ENCODE results near the gene TLR9.
"Not testable (repeated sequence)": the region's sequence is repeated elsewhere in the genome, so short reads cannot be mapped to it uniquely, and the experiment has no call there.

The TLR9 gene

GRCh38 chr3:52194485-52195290 lies 30.8 kb downstream of the TLR9 start:
- no peak for DNase-seq

DNA sequence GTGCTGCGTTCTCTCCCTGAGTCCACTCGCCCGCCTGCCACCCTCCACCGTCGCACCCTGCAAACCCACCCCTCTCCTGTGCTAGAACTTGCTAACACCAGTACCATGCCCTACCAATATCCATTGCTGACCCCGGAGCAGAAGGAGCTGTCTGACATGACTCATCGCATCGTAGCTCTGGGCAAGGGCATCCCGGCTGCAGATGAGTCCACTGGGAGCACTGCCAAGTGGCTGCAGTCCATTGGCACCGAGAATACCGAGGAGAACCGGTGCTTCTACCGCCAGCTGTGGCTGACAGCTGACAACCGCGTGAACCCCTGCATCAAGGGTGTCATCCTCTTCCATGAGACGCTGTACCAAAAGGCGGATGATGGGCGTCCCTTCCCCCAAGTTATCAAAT lies 32.4 kb downstream of the TLR9 start:
- DNase-seq = no peak

- DNase-seq = no peak
Observed at GRCh38 chr3:52191663-52192062, 33.8 kb downstream of the TLR9 start.

GRCh38 chr3:52190294-52191074 lies 35.0 kb downstream of the TLR9 start:
- DNase-seq = no peak

- DNase-seq = no peak
Observed at GRCh38 chr3:52188556-52188955, 36.9 kb downstream of the TLR9 start.

- DNase-seq = no peak
Observed at GRCh38 chr3:52186729-52187128, 38.7 kb downstream of the TLR9 start.

DNA sequence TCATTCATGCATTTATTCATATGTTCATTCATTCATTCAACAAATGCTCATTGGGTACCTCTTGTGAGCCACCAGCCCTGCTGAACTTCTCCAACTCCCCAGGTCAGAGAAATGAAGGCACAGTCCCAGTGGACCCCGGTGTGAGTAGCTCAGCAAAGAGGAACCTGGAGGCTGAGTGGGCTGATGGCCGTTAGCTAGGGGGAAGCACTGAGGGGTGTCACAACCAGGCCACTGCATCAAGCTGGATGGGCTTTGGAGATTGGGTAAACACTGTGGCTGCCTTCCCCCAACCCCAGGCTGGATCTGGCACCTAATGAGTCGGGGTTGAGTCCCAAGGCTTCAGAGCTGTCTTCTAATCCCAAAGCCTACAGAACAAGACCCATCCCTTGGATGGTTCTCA lies 39.6 kb downstream of the TLR9 start:
- DNase-seq = no peak

DNA sequence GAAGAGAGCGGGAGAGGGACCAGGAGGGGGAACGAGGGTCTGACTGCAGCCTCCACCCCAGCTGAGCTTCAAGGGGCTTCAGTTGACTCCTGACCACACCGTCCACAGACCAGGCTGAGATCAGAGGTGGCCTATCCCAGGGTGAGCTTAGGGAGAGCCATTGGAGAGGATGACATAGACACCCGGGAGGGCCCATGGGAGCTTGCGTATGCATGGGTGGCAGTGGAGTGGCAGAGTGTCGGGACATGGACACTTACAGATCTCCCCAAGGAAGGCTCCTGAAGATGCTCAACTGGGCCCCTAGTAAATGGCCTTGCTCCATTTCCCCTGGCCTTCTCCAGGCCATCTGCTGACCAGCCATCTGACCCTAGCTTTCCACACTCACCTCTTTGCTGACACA lies 40.1 kb downstream of the TLR9 start:
- no peak for DNase-seq

- DNase-seq = no peak
Observed at GRCh38 chr3:52184690-52185089, 40.8 kb downstream of the TLR9 start.

DNA sequence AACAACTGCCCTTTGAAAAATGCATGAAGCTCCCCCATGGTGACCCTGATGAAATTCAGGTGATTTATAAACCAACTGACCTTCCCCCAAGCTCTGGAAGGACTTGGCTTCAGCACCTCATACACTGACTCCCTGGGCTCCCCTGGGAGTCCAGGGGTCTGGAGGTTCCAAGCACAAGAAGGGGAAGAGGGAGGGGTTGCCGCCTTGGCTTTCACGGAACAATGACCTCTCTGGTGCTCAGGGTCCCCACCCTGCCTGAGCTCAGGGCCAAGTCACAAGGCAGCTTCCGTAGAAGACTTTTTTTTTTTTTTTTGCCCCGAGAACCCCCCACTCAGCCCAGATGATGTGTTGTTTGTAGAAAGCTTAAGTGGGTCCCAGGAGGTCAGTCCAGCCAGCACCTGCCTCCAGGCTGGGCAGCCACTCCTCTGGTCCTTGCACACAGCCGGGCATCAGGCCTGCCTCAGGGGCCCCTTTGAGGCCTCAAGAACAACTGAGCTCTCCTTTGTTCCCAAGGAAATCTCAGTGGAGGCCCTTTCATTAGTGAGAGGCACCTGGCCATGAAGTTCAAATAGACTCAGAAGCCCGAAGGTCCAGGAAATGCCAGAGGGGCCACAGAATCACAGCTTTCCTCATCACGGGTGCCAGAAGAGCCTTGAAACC lies 41.5 kb downstream of the TLR9 start:
- no peak for DNase-seq

GRCh38 chr3:52182691-52183090 lies 42.8 kb downstream of the TLR9 start:
- DNase-seq = no peak

- no peak for DNase-seq
Observed at GRCh38 chr3:52182196-52182595, 43.2 kb downstream of the TLR9 start.

DNA sequence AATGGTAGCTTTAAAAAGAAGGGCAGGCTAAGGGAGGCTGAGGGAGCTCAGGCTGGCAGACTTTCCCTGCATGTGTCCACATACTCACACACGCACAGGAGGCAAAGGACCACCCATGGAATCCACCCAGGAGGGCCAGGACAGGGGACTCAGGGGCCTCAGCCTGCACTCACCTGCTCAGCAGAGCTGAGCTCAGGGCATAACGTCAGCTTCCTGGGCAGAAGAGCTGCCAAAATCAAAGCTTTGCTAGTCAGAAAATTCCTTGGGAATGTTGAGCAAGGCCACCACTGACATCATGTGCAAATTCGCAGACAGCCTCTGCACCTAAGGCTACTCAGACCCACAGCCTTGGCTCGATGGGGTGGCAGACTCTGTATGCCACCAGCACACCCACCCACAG lies 43.9 kb downstream of the TLR9 start:
- no peak for DNase-seq

- no peak for DNase-seq
Observed at GRCh38 chr3:52178537-52178936, 46.9 kb downstream of the TLR9 start.

DNA sequence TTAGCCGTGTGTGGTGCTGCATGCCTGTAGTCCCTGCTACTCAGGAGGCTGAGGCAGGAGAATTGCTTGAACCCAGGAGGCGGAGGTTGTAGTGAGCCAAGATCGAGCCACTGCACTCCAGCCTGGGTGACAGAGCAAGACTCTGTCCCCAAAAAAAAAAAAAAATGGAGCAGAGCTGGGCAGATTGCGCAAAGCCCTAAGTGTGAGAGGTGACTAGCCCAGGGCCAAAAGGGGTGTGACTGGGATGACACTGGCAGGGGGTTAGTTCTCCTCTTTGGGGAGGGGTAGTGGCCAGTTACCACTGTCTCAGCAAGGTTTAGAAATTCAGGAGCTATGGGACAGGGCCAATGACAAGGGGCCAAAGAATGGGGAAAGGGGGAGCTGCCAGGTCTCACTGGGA lies 47.3 kb downstream of the TLR9 start:
- DNase-seq = not testable (repeated sequence)

- DNase-seq = no peak
Observed at GRCh38 chr3:52177701-52178042, 47.8 kb downstream of the TLR9 start.

GRCh38 chr3:52176951-52177700 lies 48.3 kb downstream of the TLR9 start:
- DNase-seq = no peak

DNA sequence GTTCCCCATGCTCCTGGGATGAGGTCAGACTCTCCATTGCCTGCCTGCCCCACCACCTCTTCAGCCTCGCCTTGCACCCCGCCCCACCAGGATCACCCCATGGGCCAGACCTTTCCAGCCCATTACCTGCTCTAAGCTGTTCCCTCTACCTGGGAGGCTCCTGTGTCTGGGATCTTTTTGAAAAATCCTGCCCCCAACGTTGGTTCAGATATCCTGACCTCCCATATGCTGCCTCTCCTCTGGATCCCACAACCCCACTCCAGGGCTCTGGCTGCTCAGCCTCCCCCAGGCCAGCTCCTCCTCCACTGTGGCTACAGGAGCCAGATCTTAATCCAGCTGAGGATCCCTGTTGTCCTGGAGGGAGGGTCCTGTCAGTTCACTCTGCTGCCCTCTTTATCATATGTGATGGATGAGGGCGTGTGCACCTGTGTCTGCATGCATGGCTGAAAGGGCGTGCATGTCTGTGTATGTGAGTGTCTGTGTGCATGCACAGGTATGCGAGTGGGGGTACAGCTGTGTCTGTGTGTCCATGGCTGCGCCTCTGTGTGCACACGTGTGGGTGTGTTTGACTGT lies 49.2 kb downstream of the TLR9 start:
- DNase-seq = no peak

DNA sequence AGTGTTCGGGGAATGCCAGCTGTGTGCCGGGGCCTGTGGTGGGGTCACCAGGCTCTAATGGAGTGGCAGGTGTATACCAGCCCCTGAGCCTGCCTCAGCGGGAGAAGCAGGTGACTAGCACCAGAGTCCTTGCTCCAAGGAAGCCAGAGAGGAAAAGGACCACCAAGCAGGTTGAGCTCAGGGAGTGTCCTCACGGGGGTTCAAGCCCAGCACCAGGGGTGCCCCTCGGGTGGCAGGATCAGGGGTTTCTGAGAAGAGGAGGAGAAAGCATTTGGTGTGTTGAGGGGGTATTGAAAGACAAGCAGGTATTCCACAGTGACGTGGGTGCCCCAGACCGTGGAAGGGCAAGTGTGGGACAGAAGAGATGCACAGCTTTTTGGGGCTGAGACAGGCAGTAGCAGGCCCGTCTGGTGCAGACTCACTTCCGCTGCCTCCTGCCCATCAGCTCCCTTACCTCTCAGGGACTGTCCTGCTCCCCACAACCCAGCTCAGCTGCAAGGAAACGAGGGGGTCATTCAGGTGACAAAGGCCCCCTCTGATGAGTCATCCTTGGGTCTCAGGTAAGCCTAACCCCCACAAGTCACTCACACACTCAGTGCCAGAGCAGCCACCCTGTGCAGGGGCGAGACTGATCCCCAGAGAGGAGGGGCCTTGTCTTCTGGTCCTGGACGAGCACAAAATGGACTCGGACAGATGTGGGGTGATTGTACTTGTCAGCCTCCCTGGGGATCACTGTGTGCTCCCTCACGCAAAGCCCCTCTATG lies 49.8 kb downstream of the TLR9 start:
- no peak for DNase-seq

DNA sequence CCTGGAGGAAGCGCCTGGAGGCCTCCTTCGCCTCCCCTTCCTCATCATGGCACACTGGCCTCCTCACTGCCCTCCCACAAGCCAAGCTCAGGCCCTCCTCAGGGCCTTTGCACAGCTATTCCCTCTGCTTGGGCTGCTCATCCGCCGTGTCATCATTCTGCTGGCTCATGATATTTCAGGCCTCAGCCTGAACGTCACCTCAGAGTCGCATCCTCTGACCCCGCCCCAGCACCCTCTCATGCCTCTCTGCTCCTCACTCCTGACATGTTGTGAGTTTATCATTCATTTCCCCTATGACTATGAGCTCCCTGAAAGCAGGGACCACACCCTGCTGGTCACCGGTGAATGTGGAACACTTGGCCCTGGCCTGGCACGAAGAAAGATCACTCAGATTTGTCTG lies 50.5 kb downstream of the TLR9 start:
- no peak for DNase-seq

DNA sequence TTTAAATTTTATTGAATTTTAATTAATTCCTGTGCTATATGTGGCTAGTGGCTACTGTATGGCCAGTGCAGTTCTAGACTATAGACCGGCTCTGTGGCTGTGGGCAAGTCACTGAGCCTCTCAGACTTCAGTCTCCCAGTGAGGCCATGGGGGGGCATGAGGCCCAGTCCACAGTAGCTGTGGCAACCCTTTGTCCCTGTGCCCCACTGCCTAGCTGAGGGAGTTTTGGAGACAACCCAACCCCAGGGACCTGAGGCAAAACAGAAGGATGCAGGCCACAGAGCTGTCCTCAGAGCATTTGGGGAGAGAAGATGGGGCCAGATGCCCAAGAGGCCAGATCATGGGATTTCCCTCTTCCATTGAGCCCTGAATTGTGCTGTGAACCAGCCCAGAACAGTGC lies 52.3 kb downstream of the TLR9 start:
- no peak for DNase-seq

GRCh38 chr3:52172262-52172757 lies 53.1 kb downstream of the TLR9 start:
- no peak for DNase-seq
